ENCODE results near the gene VMP1.
A peak's percentile ranks its signal among the peaks of the same experiment; 100 is the strongest.

The VMP1 gene

DNA sequence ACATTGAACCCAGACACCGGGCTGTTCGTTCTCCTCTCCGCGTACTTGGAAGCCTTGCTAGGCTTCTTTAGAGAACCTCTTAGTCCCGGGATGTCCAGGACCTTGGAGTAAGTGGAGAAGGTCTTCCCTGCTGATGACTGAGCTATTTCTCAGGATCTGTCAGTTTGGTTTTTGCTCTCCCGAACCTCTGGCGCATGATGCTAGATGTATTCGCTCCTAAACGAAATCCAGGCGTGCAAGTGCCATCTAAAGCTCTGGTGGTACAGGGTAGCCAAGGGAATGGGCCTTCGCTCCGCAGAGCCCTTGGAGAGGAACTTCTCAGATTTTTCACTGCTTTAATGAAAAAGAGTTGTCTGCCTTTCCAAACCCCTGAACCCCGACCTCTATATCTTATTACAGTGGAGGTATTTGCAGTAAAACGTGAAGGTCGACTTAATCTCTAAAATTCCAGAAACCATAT lies 547 bp downstream of the VMP1 start:
- TF ChIP-seq, protein P1, sequence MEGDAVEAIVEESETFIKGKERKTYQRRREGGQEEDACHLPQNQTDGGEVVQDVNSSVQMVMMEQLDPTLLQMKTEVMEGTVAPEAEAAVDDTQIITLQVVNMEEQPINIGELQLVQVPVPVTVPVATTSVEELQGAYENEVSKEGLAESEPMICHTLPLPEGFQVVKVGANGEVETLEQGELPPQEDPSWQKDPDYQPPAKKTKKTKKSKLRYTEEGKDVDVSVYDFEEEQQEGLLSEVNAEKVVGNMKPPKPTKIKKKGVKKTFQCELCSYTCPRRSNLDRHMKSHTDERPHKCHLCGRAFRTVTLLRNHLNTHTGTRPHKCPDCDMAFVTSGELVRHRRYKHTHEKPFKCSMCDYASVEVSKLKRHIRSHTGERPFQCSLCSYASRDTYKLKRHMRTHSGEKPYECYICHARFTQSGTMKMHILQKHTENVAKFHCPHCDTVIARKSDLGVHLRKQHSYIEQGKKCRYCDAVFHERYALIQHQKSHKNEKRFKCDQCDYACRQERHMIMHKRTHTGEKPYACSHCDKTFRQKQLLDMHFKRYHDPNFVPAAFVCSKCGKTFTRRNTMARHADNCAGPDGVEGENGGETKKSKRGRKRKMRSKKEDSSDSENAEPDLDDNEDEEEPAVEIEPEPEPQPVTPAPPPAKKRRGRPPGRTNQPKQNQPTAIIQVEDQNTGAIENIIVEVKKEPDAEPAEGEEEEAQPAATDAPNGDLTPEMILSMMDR (conservative IDR thresholded peaks at IDR 0.05): no peak
- H3K27ac ChIP-seq: peak overlapping the region; percentile 96

DNA sequence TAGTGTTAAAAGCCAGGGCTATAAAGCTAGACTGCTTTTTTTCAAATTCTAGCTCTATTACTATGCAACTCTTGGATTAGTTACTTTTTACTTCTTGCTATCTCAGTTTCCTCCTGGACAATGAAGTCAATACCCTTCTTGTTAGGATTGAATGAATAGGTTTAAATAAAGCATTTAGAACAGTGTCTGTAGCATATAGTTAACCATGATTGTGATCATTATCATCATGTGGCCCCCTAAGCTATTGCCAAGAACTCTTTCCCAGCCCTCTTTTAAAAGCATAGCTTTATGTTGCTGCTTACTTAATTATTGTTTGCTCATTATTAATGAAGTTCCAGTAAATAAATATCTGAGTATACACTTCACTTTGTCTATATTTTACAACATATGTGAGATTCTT lies 4.5 kb downstream of the VMP1 start:
- TF ChIP-seq, protein P1 (conservative IDR thresholded peaks at IDR 0.05): no peak
- no peak overlapping the region for H3K27ac ChIP-seq

DNA sequence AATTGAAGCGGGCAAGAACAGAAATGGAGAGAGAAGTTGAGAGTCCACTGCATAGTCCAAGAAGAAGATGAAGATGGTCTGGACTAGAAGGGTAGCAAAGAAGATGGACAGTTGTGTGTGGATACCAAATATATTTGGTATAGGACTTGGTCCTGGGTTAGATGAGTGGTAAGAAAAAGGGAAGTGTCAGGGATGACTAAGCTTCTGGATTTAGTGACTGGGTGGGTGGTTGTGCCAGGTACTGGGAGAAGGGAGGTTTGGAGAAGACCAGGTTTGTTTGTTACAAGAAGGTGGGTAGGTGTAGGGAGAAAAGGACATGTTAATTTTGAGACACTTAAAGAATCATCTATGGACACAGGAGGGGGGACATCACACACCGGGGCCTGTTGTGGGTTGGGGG lies 5.4 kb downstream of the VMP1 start:
- TF ChIP-seq, protein P1 (conservative IDR thresholded peaks at IDR 0.05): no peak
- no peak overlapping the region for H3K27ac ChIP-seq

DNA sequence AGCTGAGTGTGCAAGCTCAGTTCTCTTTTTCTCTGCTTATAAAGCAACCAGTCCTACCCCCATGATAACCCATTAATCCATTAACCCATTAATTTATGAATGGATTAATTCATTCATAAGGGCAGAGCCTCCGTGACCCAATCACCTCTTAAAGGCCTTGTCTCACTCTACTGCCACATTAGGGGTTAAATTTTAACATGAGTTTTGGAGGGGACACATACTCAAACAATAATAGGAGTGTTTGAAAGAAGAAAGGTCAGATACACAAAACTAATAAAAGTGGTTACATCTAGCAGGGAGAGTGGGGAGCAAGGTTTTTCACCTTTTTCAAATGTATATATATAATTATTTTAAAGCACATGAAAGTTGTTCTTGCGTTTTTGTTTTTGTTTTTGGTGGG lies 6.8 kb downstream of the VMP1 start:
- TF ChIP-seq, protein P1 (conservative IDR thresholded peaks at IDR 0.05): no peak
- H3K27ac ChIP-seq: no peak overlapping the region

DNA sequence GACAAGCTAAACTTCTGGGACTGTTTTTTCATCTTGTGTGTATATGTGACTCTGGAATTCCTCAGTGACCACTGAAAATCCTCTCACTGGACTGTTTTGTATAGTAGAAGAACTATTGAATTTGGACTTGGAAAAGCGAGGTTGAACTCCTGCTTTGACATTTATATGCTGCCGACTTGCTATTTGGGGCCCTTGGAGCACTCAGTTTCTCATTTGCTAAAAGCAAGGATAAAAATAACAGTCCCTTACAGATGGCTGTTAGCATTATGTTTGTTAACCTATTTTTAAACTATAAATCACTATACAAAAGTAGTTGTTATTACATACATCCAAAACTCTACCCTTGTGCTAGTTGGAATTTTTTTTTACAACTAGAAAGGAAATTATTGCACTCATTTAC lies 9.0 kb downstream of the VMP1 start:
- H3K27ac ChIP-seq: no peak overlapping the region

DNA sequence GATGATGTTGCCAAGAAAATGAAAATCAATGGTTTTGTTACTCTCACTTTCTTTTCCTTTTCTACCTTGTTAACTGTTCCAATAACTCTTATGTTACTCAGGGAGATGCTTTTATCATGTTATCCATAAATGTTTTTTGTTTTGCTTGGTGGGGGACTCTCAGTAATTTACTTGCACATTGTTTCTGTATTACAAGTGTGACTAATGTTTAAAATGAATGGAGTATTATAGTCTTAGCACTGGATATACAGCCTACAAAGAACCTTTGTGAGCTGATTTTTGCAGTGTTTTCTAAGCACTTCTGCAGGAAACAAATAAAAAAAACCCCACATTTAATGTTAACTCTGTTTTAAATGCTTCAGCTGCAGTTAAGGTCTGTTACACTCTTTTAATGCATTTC lies 12.1 kb downstream of the VMP1 start:
- TF ChIP-seq, protein P1 (conservative IDR thresholded peaks at IDR 0.05): no peak
- no peak overlapping the region for H3K27ac ChIP-seq

More for the DNA sequence above, 9.0 kb downstream of the VMP1 start:
- TF ChIP-seq, protein P1 (conservative IDR thresholded peaks at IDR 0.05): no peak

DNA sequence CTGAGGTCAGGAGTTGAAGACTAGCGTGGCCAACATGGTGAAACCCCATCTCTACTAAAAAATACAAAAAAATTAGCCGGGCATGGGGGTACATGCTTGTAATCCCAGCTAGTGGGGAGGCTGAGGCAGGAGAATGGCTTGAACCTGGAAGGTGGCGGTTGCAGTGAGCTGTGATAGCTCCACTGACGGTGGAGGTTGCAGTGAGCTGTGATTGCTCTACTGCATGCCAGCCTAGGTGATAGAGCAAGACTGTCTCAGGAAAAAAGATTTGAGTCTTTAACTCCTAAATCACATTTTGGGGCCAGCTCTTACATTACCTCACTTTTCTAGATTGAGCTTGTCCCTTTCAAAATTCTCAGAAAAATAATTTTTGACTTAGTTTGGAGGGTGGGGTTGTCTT lies 15.2 kb downstream of the VMP1 start:
- TF ChIP-seq, protein P1 (conservative IDR thresholded peaks at IDR 0.05): no peak

More for the DNA sequence above, 15.2 kb downstream of the VMP1 start:
- peak overlapping the region; percentile 87 for H3K27ac ChIP-seq

Data from VCaP (cell line).